ENCODE results near the gene TEX29. TPM values are rescaled to one million over a fixed set of nuclear protein-coding genes. Genes with fewer than 3 reads are reported as not detected.
A peak's percentile ranks its signal among the peaks of the same experiment; 100 is the strongest.

TEX29 gene
- total and polyA plus RNA-seq, 9 of the 15 experiments (the other 6 are each of a cell fraction or from before 2014, with no cell fraction given): 0.11 TPM; not detected in 7

DNA sequence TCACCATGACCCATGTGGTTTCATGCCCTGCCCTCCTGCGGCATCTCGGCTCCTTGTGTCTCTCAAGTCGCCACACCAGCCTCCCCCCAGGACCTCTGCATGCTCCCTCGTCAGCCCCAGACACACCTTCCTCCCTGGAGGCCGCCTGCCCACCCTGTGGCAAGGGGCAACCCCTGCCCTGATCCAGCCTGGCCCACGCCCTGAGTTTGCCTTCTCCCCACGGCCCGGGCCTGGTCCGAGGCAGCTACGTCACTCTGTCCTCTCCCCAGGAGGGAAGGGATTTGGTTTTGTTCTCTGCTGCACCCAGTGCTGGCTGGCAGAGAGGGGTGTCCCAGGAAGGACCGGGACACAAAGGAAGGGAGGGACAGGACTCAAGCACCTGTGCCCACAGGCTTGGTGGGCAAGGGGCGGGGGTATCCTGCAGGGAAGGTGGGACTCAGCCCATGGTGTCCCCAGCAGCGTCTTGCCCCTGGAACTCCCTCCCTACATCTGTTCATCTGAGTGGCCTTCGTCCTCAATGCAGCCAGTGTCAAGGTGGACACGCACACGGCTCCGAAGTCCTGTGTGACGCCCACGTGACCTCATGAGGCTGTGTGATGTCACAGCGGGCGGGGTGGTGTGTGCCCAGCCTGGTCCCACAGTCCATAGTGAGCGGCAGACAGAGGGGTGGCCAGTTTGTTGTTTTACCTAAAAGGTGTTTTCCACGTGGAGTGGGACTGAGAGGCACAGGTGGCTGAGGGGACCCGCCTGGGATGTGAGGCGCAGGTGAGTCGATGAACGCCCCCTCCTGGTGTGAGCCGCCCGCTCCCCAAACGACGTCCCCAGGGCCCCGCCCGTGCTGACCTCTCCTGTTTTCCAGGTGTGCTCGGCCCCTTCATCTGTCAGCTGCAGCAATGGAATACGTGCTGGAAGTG, at the start of gene TEX29 (continued):
- TF ChIP-seq, protein P1, sequence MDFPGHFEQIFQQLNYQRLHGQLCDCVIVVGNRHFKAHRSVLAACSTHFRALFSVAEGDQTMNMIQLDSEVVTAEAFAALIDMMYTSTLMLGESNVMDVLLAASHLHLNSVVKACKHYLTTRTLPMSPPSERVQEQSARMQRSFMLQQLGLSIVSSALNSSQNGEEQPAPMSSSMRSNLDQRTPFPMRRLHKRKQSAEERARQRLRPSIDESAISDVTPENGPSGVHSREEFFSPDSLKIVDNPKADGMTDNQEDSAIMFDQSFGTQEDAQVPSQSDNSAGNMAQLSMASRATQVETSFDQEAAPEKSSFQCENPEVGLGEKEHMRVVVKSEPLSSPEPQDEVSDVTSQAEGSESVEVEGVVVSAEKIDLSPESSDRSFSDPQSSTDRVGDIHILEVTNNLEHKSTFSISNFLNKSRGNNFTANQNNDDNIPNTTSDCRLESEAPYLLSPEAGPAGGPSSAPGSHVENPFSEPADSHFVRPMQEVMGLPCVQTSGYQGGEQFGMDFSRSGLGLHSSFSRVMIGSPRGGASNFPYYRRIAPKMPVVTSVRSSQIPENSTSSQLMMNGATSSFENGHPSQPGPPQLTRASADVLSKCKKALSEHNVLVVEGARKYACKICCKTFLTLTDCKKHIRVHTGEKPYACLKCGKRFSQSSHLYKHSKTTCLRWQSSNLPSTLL (IDR thresholded peaks at IDR 0.05): no peak
- TF ChIP-seq CREM (IDR thresholded peaks at IDR 0.05; ENCODE audit: low read depth): peak; percentile 59
- TF ChIP-seq RAD51 (IDR thresholded peaks at IDR 0.05; ENCODE audit: borderline replicate concordance, low read depth): 0 out of 2 replicates have a peak, but pooled peaks have one; percentile 12
- TF ChIP-seq MCM2 (IDR thresholded peaks at IDR 0.05; ENCODE audit: low read depth): no peak
- TF ChIP-seq, protein P2, sequence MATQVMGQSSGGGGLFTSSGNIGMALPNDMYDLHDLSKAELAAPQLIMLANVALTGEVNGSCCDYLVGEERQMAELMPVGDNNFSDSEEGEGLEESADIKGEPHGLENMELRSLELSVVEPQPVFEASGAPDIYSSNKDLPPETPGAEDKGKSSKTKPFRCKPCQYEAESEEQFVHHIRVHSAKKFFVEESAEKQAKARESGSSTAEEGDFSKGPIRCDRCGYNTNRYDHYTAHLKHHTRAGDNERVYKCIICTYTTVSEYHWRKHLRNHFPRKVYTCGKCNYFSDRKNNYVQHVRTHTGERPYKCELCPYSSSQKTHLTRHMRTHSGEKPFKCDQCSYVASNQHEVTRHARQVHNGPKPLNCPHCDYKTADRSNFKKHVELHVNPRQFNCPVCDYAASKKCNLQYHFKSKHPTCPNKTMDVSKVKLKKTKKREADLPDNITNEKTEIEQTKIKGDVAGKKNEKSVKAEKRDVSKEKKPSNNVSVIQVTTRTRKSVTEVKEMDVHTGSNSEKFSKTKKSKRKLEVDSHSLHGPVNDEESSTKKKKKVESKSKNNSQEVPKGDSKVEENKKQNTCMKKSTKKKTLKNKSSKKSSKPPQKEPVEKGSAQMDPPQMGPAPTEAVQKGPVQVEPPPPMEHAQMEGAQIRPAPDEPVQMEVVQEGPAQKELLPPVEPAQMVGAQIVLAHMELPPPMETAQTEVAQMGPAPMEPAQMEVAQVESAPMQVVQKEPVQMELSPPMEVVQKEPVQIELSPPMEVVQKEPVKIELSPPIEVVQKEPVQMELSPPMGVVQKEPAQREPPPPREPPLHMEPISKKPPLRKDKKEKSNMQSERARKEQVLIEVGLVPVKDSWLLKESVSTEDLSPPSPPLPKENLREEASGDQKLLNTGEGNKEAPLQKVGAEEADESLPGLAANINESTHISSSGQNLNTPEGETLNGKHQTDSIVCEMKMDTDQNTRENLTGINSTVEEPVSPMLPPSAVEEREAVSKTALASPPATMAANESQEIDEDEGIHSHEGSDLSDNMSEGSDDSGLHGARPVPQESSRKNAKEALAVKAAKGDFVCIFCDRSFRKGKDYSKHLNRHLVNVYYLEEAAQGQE (IDR thresholded peaks at IDR 0.05; ENCODE audit: borderline replicate concordance): no peak
- TF ChIP-seq, protein P2 (CRISPR knock-in tag; IDR thresholded peaks at IDR 0.05; ENCODE audit: low read depth): no peak
- TF ChIP-seq ZSCAN29 (IDR thresholded peaks at IDR 0.05): no peak
- TF ChIP-seq KLF1 (tag; IDR thresholded peaks at IDR 0.05): no peak
- TF ChIP-seq, protein P3, sequence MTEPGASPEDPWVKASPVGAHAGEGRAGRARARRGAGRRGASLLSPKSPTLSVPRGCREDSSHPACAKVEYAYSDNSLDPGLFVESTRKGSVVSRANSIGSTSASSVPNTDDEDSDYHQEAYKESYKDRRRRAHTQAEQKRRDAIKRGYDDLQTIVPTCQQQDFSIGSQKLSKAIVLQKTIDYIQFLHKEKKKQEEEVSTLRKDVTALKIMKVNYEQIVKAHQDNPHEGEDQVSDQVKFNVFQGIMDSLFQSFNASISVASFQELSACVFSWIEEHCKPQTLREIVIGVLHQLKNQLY (CRISPR knock-in tag; conservative IDR thresholded peaks at IDR 0.05): no peak
- no peak for TF ChIP-seq SPI1 (IDR thresholded peaks at IDR 0.05; ENCODE audit: borderline replicate concordance, low read depth, low read length)

Data from K562 (cell line).